HepG2 (cell line): ENCODE results near the gene DEUP1. TPM values are rescaled to one million over a fixed set of nuclear protein-coding genes. Genes with fewer than 3 reads are reported as not detected.

Experiments
- ATAC-seq: fragments of 200-7000 bp; cut with Tn5 transposase; 3 replicates; pipeline ENCODE4 v1.9.1; 2020; ENCODE audit warnings: mild to moderate bottlenecking, moderate library complexity
- BruUV-seq: library from RNA; stranded (reverse); fragments of 400-500 nt; replicated peaks from 2 replicates; lab custom pipeline; 2021; lab: Mats Ljungman, UMichigan
- CTCF ChIA-PET: fragments of 300-600 bp; formaldehyde crosslinking; extraction: SDS; loops from one replicate; lab custom pipeline; 2021; ENCODE audit warnings: low total read pairs, inconsistent platforms, low intra/inter-chr PET ratio; lab: Yijun Ruan, JAX
- POLR2A ChIA-PET: fragments of 350-600 bp; sonication (Branson Sonifier 250); formaldehyde crosslinking; loops from one replicate; lab custom pipeline; 2020; ENCODE audit warnings: antibody characterized with exemption, inconsistent platforms; lab: Yijun Ruan, JAX
- DNase-seq: peaks from one replicate; pipeline ENCODE4 v3.0.0-alpha.2; 2015; ENCODE audit warnings: low spot score
- FAIRE-seq: peaks from 3 replicates; lab custom pipeline; 2011; peaks lifted over from hg19 to GRCh38; lab: Jason Lieb, UNC
- H2AFZ ChIP-seq: one replicate; pipeline ENCODE4 v1.6.1; 2011; ENCODE audit warnings: low read length, inconsistent platforms
- H3K27ac ChIP-seq: fragments of 300-600 bp; 3 replicates; pipeline ENCODE4 v1.8.0; 2011; ENCODE audit warnings: mixed run types, mild to moderate bottlenecking, mixed read lengths, low read length, inconsistent platforms; ENCODE audit not compliant: insufficient read depth; ENCODE audit errors: extremely low read length
- H3K27me3 ChIP-seq, 2 experiments: fragments of 200-600 bp in 1 of 2; 2 replicates in 1 of 2; 3 replicates in 1 of 2; pipeline versions ENCODE4 v1.6.0 to v1.8.0; 2011; ENCODE audit warnings: low read length in 2 of 2, mild to moderate bottlenecking in 2 of 2, moderate library complexity in 2 of 2, inconsistent platforms in 1 of 2; ENCODE audit not compliant: insufficient read depth in 2 of 2, control insufficient read depth in 1 of 2
- H3K36me3 ChIP-seq, 2 experiments: fragments of 200-600 bp in 1 of 2; replicated peaks in 1 of 2; 2 replicates in 1 of 2; 3 replicates in 1 of 2; pipeline versions ENCODE4 v1.5.1 to v1.8.0; 2011; ENCODE audit warnings: low read length in 2 of 2, inconsistent platforms in 1 of 2; ENCODE audit not compliant: insufficient read depth in 2 of 2, control insufficient read depth in 1 of 2
- H3K4me1 ChIP-seq: 2 replicates; pipeline ENCODE4 v1.5.1; 2012; ENCODE audit warnings: low read length, inconsistent platforms; ENCODE audit not compliant: insufficient read depth
- H3K4me2 ChIP-seq: 2 replicates; pipeline ENCODE4 v1.6.0; 2011; ENCODE audit warnings: low read depth, low read length, inconsistent platforms
- H3K4me3 ChIP-seq, 3 experiments: fragments of 200-600 bp in 1 of 3; sonication (generic), shearing (Covaris generic) in 1 of 3; replicated peaks in 1 of 3; 2 replicates each; pipeline ENCODE4 v1.5.1; 2011 to 2016; ENCODE audit warnings: low read length in 3 of 3, inconsistent platforms in 2 of 3, low read depth in 2 of 3, mild to moderate bottlenecking in 2 of 3, control low read depth in 1 of 3, mixed read lengths in 1 of 3; ENCODE audit not compliant: insufficient read depth in 1 of 3
- H3K79me2 ChIP-seq: one replicate; pipeline ENCODE4 v1.6.1; 2011; ENCODE audit warnings: low read length, inconsistent platforms; ENCODE audit not compliant: insufficient read depth
- H3K9ac ChIP-seq: 2 replicates; pipeline ENCODE4 v1.6.0; 2011; ENCODE audit warnings: mild to moderate bottlenecking, low read depth, low read length, inconsistent platforms; ENCODE audit not compliant: insufficient read depth
- H3K9me3 ChIP-seq: 2 replicates; pipeline ENCODE4 v1.5.1; 2012; ENCODE audit warnings: mild to moderate bottlenecking, low read length
- H4K20me1 ChIP-seq: 2 replicates; pipeline ENCODE4 v1.6.0; 2011; ENCODE audit warnings: inconsistent platforms, mild to moderate bottlenecking, low read length, moderate library complexity; ENCODE audit not compliant: insufficient read depth
- ATF5 ChIP-seq: sonication (generic); formaldehyde crosslinking; IDR thresholded peaks from 2 replicates; pipeline ENCODE4 v1.4.0; 2020; ENCODE audit warnings: mild to moderate bottlenecking, low read depth, missing genetic modification reagents
- HOXA5 ChIP-seq: sonication (generic); formaldehyde crosslinking; IDR thresholded peaks from 2 replicates; pipeline ENCODE4 v1.4.0; 2020; ENCODE audit warnings: missing genetic modification reagents
- JDP2 ChIP-seq: sonication (generic); formaldehyde crosslinking; IDR thresholded peaks from 2 replicates; pipeline ENCODE4 v1.8.1; 2022; ENCODE audit warnings: missing genetic modification reagents, borderline replicate concordance
- KDM6A ChIP-seq: IDR thresholded peaks from 2 replicates; pipeline ENCODE4 v1.6.1; 2016; ENCODE audit warnings: low read depth
- MAFK ChIP-seq, 2 experiments: IDR thresholded peaks in 1 of 2; conservative IDR thresholded peaks in 1 of 2; 2 replicates each; pipeline ENCODE4 v1.6.1; 2011; ENCODE audit warnings: improper control_type of control experiment in 2 of 2, low read length in 2 of 2
- RBM39 ChIP-seq: fragments of 200-400 bp; formaldehyde crosslinking; IDR thresholded peaks from one replicate; pipeline ENCODE4 v1.6.1; 2018; ENCODE audit warnings: antibody characterized with exemption, mild to moderate bottlenecking, low read depth, low read length; ENCODE audit not compliant: poor library complexity, severe bottlenecking
- SP1 ChIP-seq, 2 experiments: fragments of 450-650 bp in 1 of 2; sonication (generic) in 1 of 2; formaldehyde crosslinking in 1 of 2; IDR thresholded peaks; 2 replicates each; pipeline versions ENCODE4 v1.4.0 to v1.6.1; 2016 to 2020; ENCODE audit warnings: missing genetic modification reagents in 1 of 2
- ZNF207 ChIP-seq: fragments of 450-650 bp; IDR thresholded peaks from 2 replicates; pipeline ENCODE4 v1.6.1; 2016; ENCODE audit warnings: antibody characterized with exemption, borderline replicate concordance
- ZNF263 ChIP-seq: sonication (generic); formaldehyde crosslinking; IDR thresholded peaks from 2 replicates; pipeline ENCODE4 v1.4.0; 2020; ENCODE audit warnings: missing genetic modification reagents
- ZNF670 ChIP-seq: sonication (generic); formaldehyde crosslinking; IDR thresholded peaks from 2 replicates; pipeline ENCODE4 v1.8.0; 2022; ENCODE audit warnings: mild to moderate bottlenecking, missing genetic modification reagents, borderline replicate concordance
- ZSCAN31 ChIP-seq: sonication (generic); formaldehyde crosslinking; IDR thresholded peaks from 2 replicates; pipeline ENCODE4 v1.5.0; 2020; ENCODE audit warnings: low read depth, mild to moderate bottlenecking, missing genetic modification reagents
- WGBS: methylation state at CpG from one replicate; pipeline ENCODE4 v1.1.6; 2017; ENCODE audit warnings: low lambda C conversion rate; 5-methylcytosine and 5-hydroxymethylcytosine counted together
- in situ Hi-C: cut with HindIII; loops from 2 replicates; pipeline ENCODE4 v1.10.0; 2017; ENCODE audit warnings: low pct_unique_long_range_greater_than_20kb; ENCODE audit not compliant: extremely low pct_ligation_motif_present
- intact Hi-C: fragments of 100-400 bp; cut with micrococcal nuclease; formaldehyde crosslinking; loops from one replicate; pipeline ENCODE4 v1.10.0; 2022; ENCODE audit not compliant: unreplicated experiment
- polyA plus RNA-seq, 8 experiments: library from polyadenylated mRNA; depleted of rRNA in 3 of 8; stranded (reverse) in 7 of 8; unstranded in 1 of 8; fragments of >200 nt; fragmentation: Illumina TruSeq in 4 of 8; extraction: Trizol in 4 of 8; gene quantifications; 2 replicates each; pipeline versions ENCODE4 v1.2.1 to v1.2.3, GENCODE V29; 2011 to 2016; ENCODE audit warnings: low read depth in 4 of 8, missing spikeins in 1 of 8, mixed read lengths in 1 of 8; ENCODE audit not compliant: insufficient read depth in 1 of 8
- total RNA-seq, 5 experiments: library from RNA; depleted of rRNA; stranded (reverse); fragments of >200 nt; fragmentation: Illumina TruSeq; extraction: Trizol; gene quantifications; 2 replicates each; pipeline ENCODE4 v1.2.3, GENCODE V29; 2016; ENCODE audit warnings: low read depth in 1 of 5
- TF ChIP-seq, protein P1 (sequence below): sonication (generic); formaldehyde crosslinking; IDR thresholded peaks from 2 replicates; pipeline ENCODE4 v1.8.0; 2022; ENCODE audit warnings: mild to moderate bottlenecking, missing genetic modification reagents; ENCODE audit not compliant: insufficient replicate concordance
- TF ChIP-seq, protein P2 (sequence below): sonication (generic); formaldehyde crosslinking; IDR thresholded peaks from 2 replicates; pipeline ENCODE4 v1.4.0; 2020; ENCODE audit warnings: missing genetic modification reagents
- TF ChIP-seq, protein P3 (sequence below): sonication (generic); formaldehyde crosslinking; IDR thresholded peaks from 2 replicates; pipeline ENCODE4 v1.4.0; 2020; ENCODE audit warnings: mild to moderate bottlenecking, missing genetic modification reagents, borderline replicate concordance

Gene DEUP1
- total and polyA plus RNA-seq, 2 of the 13 experiments (the other 11 are each of a cell fraction or from before 2014, with no cell fraction given) = not detected

DNA sequence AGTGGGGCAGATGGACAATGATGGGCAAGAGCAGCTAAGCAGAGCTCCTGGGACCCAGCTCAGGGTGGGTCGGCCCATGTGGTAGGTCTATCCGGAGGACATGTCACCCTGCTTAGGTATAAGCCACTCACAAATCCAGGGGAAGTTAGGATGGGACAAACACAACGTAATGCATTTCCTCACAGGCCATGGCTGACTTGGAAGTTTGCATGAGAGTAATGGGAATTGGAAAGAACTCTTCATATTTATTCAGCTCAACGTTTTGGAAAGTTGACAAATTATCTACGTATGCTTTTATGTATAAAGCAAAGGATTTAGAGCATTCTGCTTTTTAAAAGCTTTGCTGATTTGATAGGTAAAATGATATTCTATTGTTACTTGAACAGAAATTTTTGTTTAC is 137.7 kb downstream of the DEUP1 start (continued):
- TF ChIP-seq RBM39 (no peak), HOXA5 (CRISPR knock-in tag) (no peak), ZNF207 (no peak), ZNF263 (no peak), SP1 (IDR thresholded peaks at IDR 0.05) (no peak), SP1 (CRISPR knock-in tag; IDR thresholded peaks at IDR 0.05) (no peak), KDM6A (no peak)
- TF ChIP-seq, protein P1, sequence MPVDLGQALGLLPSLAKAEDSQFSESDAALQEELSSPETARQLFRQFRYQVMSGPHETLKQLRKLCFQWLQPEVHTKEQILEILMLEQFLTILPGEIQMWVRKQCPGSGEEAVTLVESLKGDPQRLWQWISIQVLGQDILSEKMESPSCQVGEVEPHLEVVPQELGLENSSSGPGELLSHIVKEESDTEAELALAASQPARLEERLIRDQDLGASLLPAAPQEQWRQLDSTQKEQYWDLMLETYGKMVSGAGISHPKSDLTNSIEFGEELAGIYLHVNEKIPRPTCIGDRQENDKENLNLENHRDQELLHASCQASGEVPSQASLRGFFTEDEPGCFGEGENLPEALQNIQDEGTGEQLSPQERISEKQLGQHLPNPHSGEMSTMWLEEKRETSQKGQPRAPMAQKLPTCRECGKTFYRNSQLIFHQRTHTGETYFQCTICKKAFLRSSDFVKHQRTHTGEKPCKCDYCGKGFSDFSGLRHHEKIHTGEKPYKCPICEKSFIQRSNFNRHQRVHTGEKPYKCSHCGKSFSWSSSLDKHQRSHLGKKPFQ (CRISPR knock-in tag) = no peak

- no peak overlapping the region for H2AFZ ChIP-seq
- H3K27me3 ChIP-seq = no peaks in the 10 kb centered on the region
- H3K4me1 ChIP-seq = no peaks in the 10 kb centered on the region; the same call in 1 of the 2 replicates
- WGBS = 97% methylated on average over 1 of the region's 1 CpG
- peaks cover 1 to 4% of the 10 kb centered on the region in 2 experiments; a peak in 1 of 5 replicates for H3K36me3 ChIP-seq
- no peak overlapping the region for H3K4me3 ChIP-seq
- POLR2A ChIA-PET = no interaction called here
- no peak overlapping the region for H3K9ac ChIP-seq
- FAIRE-seq (no peak), ATAC-seq (no peak), DNase-seq (no peak)
- intact Hi-C loops (no loop called here), in situ Hi-C loops (no loop called here)
- CTCF ChIA-PET = no interaction called here
- no peaks in the 10 kb centered on the region for H3K79me2 ChIP-seq
- no TSS peak for BruUV-seq
- 0 out of 2 replicates have a peak, but pooled peaks cover 6% of the 10 kb centered on the region for H3K9me3 ChIP-seq
- no peaks in the 10 kb centered on the region for H4K20me1 ChIP-seq
- no peak overlapping the region for H3K27ac ChIP-seq
- no peak overlapping the region for H3K4me2 ChIP-seq
- TF ChIP-seq MAFK (conservative IDR thresholded peaks at IDR 0.05 in 1 of 2, IDR thresholded peaks at IDR 0.05 in 1 of 2; ENCODE audit: low read length in 2 of 2) = no peak
- no peak for TF ChIP-seq ATF5 (CRISPR knock-in tag)
- TF ChIP-seq, protein P2, sequence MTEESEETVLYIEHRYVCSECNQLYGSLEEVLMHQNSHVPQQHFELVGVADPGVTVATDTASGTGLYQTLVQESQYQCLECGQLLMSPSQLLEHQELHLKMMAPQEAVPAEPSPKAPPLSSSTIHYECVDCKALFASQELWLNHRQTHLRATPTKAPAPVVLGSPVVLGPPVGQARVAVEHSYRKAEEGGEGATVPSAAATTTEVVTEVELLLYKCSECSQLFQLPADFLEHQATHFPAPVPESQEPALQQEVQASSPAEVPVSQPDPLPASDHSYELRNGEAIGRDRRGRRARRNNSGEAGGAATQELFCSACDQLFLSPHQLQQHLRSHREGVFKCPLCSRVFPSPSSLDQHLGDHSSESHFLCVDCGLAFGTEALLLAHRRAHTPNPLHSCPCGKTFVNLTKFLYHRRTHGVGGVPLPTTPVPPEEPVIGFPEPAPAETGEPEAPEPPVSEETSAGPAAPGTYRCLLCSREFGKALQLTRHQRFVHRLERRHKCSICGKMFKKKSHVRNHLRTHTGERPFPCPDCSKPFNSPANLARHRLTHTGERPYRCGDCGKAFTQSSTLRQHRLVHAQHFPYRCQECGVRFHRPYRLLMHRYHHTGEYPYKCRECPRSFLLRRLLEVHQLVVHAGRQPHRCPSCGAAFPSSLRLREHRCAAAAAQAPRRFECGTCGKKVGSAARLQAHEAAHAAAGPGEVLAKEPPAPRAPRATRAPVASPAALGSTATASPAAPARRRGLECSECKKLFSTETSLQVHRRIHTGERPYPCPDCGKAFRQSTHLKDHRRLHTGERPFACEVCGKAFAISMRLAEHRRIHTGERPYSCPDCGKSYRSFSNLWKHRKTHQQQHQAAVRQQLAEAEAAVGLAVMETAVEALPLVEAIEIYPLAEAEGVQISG (CRISPR knock-in tag) = no peak
- no peak for TF ChIP-seq ZSCAN31 (CRISPR knock-in tag)
- TF ChIP-seq, protein P3, sequence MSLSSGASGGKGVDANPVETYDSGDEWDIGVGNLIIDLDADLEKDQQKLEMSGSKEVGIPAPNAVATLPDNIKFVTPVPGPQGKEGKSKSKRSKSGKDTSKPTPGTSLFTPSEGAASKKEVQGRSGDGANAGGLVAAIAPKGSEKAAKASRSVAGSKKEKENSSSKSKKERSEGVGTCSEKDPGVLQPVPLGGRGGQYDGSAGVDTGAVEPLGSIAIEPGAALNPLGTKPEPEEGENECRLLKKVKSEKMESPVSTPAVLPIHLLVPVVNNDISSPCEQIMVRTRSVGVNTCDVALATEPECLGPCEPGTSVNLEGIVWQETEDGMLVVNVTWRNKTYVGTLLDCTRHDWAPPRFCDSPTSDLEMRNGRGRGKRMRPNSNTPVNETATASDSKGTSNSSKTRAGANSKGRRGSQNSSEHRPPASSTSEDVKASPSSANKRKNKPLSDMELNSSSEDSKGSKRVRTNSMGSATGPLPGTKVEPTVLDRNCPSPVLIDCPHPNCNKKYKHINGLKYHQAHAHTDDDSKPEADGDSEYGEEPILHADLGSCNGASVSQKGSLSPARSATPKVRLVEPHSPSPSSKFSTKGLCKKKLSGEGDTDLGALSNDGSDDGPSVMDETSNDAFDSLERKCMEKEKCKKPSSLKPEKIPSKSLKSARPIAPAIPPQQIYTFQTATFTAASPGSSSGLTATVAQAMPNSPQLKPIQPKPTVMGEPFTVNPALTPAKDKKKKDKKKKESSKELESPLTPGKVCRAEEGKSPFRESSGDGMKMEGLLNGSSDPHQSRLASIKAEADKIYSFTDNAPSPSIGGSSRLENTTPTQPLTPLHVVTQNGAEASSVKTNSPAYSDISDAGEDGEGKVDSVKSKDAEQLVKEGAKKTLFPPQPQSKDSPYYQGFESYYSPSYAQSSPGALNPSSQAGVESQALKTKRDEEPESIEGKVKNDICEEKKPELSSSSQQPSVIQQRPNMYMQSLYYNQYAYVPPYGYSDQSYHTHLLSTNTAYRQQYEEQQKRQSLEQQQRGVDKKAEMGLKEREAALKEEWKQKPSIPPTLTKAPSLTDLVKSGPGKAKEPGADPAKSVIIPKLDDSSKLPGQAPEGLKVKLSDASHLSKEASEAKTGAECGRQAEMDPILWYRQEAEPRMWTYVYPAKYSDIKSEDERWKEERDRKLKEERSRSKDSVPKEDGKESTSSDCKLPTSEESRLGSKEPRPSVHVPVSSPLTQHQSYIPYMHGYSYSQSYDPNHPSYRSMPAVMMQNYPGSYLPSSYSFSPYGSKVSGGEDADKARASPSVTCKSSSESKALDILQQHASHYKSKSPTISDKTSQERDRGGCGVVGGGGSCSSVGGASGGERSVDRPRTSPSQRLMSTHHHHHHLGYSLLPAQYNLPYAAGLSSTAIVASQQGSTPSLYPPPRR (CRISPR knock-in tag) = no peak
- no peak for TF ChIP-seq ZNF670 (CRISPR knock-in tag)
- no peak for TF ChIP-seq JDP2 (CRISPR knock-in tag)
Measured at GRCh38 chr11:93474123-93474522, 143.6 kb downstream of the DEUP1 start.
